ENCODE data around the gene TRERF1. TPM values are rescaled to one million over a fixed set of nuclear protein-coding genes. Genes with fewer than 3 reads are reported as not detected.

Gene TRERF1
- polyA plus RNA-seq, 3 donors = 0.58 to 10.0 (median 2.0) TPM

DNA sequence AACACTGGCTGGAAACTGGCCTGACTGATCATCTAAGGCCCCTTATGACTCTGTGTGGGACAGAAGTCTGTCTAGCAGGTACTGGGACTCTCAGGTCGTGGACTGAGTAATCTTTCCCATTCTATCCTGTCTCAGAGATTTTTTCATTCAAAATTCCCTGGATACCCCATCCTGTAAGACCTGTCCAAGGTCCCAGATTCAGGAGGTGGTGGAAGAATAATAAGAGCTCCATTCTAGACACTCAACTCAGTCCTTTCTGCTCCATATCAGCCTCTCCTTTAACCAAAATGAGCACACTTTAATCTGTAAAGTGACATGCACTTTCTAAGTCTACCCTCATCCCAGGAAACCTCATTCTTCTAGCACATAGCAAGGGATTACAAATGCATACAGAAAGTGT is 151.5 kb downstream of the TRERF1 start:
- Histone ChIP-seq H3K36me3 (replicated peaks in 1 of 2; ENCODE audit: control insufficient read depth in 1 of 2, insufficient read depth in 2 of 2, low read length in 2 of 2) (peaks cover 14 to 47% of the 10 kb centered on the region in 2 donors), H3K79me2 (ENCODE audit: insufficient read depth, low read length) (peaks cover 70% of the 10 kb centered on the region), H4K20me1 (ENCODE audit: insufficient read depth, low read length) (peaks cover 14% of the 10 kb centered on the region), H3K4me1 (ENCODE audit: control insufficient read depth in 1 of 2, insufficient read depth in 2 of 2, low read length in 2 of 2) (peaks cover 3% of the 10 kb centered on the region in 2 donors), H3K27me3 (ENCODE audit: control insufficient read depth in 2 of 2, insufficient read depth in 2 of 2, low read length in 2 of 2) (no peaks in the 10 kb centered on the region), H3K9ac (ENCODE audit: insufficient read depth, low read length, poor library complexity, severe bottlenecking) (no peak overlapping the region), H2AFZ (ENCODE audit: insufficient read depth, low read depth, low read length, poor library complexity, severe bottlenecking) (no peak overlapping the region), H3K4me2 (replicated peaks; ENCODE audit: extremely low read depth, low read length, poor library complexity, severe bottlenecking) (no peak overlapping the region), H3K4me3 (replicated peaks in 1 of 3; ENCODE audit: low read depth in 2 of 3, low read length in 3 of 3) (no peak overlapping the region), H3K27ac (ENCODE audit: low read depth in 1 of 2, low read length in 2 of 2) (no peak overlapping the region), H3K9me3 (replicated peaks in 1 of 2; ENCODE audit: control insufficient read depth in 1 of 2, insufficient read depth in 1 of 2, low read length in 2 of 2) (no peaks in the 10 kb centered on the region)
- WGBS (ENCODE audit: insufficient coverage) = no CpG with 5 or more reads among the region's 1 CpG
- Mint-ChIP-seq H3K9me3 (no peaks in the 10 kb centered on the region), H3K27ac (peak overlapping the region in 1 of 7 donors; percentile 46), H3K27me3 (ENCODE audit: low read depth in 3 of 3) (no peaks in the 10 kb centered on the region), H3K4me3 (no peak overlapping the region), H3K4me1 (peaks cover 15% of the 10 kb centered on the region), H3K36me3 (peaks cover 38 to 49% of the 10 kb centered on the region in 2 donors)
- intact Hi-C loops (cut with micrococcal nuclease) = loop anchor here in 1 of 2 donors (5.0 kb wide), 1 partner anchor 42 kb away; no protein-coding TSS in a partner anchor
- TF ChIP-seq, protein P1, sequence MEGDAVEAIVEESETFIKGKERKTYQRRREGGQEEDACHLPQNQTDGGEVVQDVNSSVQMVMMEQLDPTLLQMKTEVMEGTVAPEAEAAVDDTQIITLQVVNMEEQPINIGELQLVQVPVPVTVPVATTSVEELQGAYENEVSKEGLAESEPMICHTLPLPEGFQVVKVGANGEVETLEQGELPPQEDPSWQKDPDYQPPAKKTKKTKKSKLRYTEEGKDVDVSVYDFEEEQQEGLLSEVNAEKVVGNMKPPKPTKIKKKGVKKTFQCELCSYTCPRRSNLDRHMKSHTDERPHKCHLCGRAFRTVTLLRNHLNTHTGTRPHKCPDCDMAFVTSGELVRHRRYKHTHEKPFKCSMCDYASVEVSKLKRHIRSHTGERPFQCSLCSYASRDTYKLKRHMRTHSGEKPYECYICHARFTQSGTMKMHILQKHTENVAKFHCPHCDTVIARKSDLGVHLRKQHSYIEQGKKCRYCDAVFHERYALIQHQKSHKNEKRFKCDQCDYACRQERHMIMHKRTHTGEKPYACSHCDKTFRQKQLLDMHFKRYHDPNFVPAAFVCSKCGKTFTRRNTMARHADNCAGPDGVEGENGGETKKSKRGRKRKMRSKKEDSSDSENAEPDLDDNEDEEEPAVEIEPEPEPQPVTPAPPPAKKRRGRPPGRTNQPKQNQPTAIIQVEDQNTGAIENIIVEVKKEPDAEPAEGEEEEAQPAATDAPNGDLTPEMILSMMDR (IDR thresholded peaks at IDR 0.05) = no peak
- DNase-seq = no peak

DNA sequence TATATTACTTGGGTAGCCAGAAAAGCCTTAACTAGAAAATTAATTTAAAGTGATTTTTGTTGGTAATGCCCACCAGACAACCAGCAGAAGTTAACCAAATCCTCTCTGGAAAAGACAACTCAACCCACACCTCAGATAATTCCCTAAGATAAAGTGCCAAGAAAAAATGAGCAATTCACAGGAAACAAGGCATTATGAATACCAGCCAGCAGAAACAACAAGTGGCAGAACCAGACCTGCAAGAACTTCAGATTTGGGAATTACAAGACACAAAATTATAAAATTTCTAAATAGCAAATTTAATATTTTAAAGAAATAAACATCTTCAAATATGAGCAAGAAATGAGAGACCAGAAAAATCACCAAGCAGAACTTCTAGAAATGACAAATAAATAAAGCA is 154.1 kb downstream of the TRERF1 start:
- no peak overlapping the region for H3K27ac ChIP-seq (ENCODE audit: low read depth in 1 of 2, low read length in 2 of 2)
- peaks cover 15% of the 10 kb centered on the region for H4K20me1 ChIP-seq (ENCODE audit: insufficient read depth, low read length)
- H3K36me3 ChIP-seq (replicated peaks in 1 of 2; ENCODE audit: control insufficient read depth in 1 of 2, insufficient read depth in 2 of 2, low read length in 2 of 2) = peaks cover 18 to 54% of the 10 kb centered on the region in 2 donors
- no peak overlapping the region for H3K4me2 ChIP-seq (replicated peaks; ENCODE audit: extremely low read depth, low read length, poor library complexity, severe bottlenecking)
- Mint-ChIP-seq H3K4me1 (peaks cover 29% of the 10 kb centered on the region), H3K4me3 (no peak overlapping the region), H3K27ac (no peak overlapping the region), H3K36me3 (peaks cover 41 to 56% of the 10 kb centered on the region in 2 donors), H3K9me3 (peaks cover 0 to 4% (median 0%) of the 10 kb centered on the region in 7 donors), H3K27me3 (ENCODE audit: low read depth in 3 of 3) (no peaks in the 10 kb centered on the region)
- DNase-seq = no peak
- peaks cover 18 to 26% of the 10 kb centered on the region in 2 donors for H3K4me1 ChIP-seq (ENCODE audit: control insufficient read depth in 1 of 2, insufficient read depth in 2 of 2, low read length in 2 of 2)
- no peak overlapping the region for H3K9ac ChIP-seq (ENCODE audit: insufficient read depth, low read length, poor library complexity, severe bottlenecking)
- TF ChIP-seq, protein P1 (IDR thresholded peaks at IDR 0.05) = no peak
- H3K27me3 ChIP-seq (ENCODE audit: control insufficient read depth in 2 of 2, insufficient read depth in 2 of 2, low read length in 2 of 2) = no peaks in the 10 kb centered on the region
- intact Hi-C loops (cut with micrococcal nuclease) = no loop called here
- H3K9me3 ChIP-seq (replicated peaks in 1 of 2; ENCODE audit: control insufficient read depth in 1 of 2, insufficient read depth in 1 of 2, low read length in 2 of 2) = no peaks in the 10 kb centered on the region
- no peak overlapping the region for H3K4me3 ChIP-seq (replicated peaks in 1 of 3; ENCODE audit: low read depth in 2 of 3, low read length in 3 of 3)
- H2AFZ ChIP-seq (ENCODE audit: insufficient read depth, low read depth, low read length, poor library complexity, severe bottlenecking) = no peak overlapping the region
- peaks cover 65% of the 10 kb centered on the region for H3K79me2 ChIP-seq (ENCODE audit: insufficient read depth, low read length)
